Immature natural killer cell (primary cell): ENCODE data around the gene VSIG10. TPM values are rescaled to one million over a fixed set of nuclear protein-coding genes. Genes with fewer than 3 reads are reported as not detected.

ENCODE experiments used
- DNase-seq, 3 donors: peaks; one replicate each; pipeline ENCODE4 v3.0.0; 2022; ENCODE audit warnings: mixed read lengths in 1 of 3
- H3K27ac Mint-ChIP-seq, 6 donors: one replicate each; pipeline ENCODE4 v1.8.0; 2020; ENCODE audit warnings: mixed read lengths in 6 of 6, mild to moderate bottlenecking in 5 of 6, inconsistent platforms in 4 of 6, moderate library complexity in 3 of 6
- H3K27me3 Mint-ChIP-seq, 3 donors: one replicate each; pipeline ENCODE4 v1.8.0; 2020 to 2021; ENCODE audit warnings: low read depth in 3 of 3, mild to moderate bottlenecking in 3 of 3, mixed read lengths in 3 of 3, moderate library complexity in 3 of 3, inconsistent platforms in 1 of 3
- H3K36me3 Mint-ChIP-seq, 3 donors: one replicate each; pipeline ENCODE4 v1.8.0; 2020; ENCODE audit warnings: mixed read lengths in 3 of 3, inconsistent platforms in 2 of 3, mild to moderate bottlenecking in 2 of 3
- H3K4me1 Mint-ChIP-seq, 2 donors: one replicate each; pipeline ENCODE4 v1.8.0; 2020; ENCODE audit warnings: inconsistent platforms in 2 of 2, mild to moderate bottlenecking in 2 of 2, mixed read lengths in 2 of 2, moderate library complexity in 1 of 2
- H3K4me3 Mint-ChIP-seq, 5 donors: one replicate each; pipeline ENCODE4 v1.8.0; 2020; ENCODE audit warnings: mild to moderate bottlenecking in 5 of 5, mixed read lengths in 5 of 5, inconsistent platforms in 3 of 5, moderate library complexity in 3 of 5
- H3K9me3 Mint-ChIP-seq, 6 donors: one replicate each; pipeline ENCODE4 v1.8.0; 2020; ENCODE audit warnings: mild to moderate bottlenecking in 6 of 6, mixed read lengths in 6 of 6, inconsistent platforms in 4 of 6, moderate library complexity in 3 of 6
- polyA plus RNA-seq, 3 donors: library from polyadenylated mRNA; unstranded; fragments of 300-500 nt; fragmentation: Illumina TruSeq; gene quantifications; one replicate each; pipeline ENCODE4 v1.2.3, GENCODE V29; 2021

Gene VSIG10
- polyA plus RNA-seq, 3 donors from 2014 or later: 0.24 to 1.6 (median 1.0) TPM

GRCh38 chr12:118127867-118128266, 24.1 kb upstream of the VSIG10 start:
- H3K27ac Mint-ChIP-seq: no peak overlapping the region
- H3K36me3 Mint-ChIP-seq: no peaks in the 10 kb centered on the region
- H3K4me3 Mint-ChIP-seq: no peak overlapping the region
- H3K4me1 Mint-ChIP-seq: no peaks in the 10 kb centered on the region
- DNase-seq: no peak
- H3K27me3 Mint-ChIP-seq: peaks cover 0 to 1% (median 0%) of the 10 kb centered on the region in 3 donors
- H3K9me3 Mint-ChIP-seq: no peaks in the 10 kb centered on the region

- H3K9me3 Mint-ChIP-seq: no peaks in the 10 kb centered on the region
- no peaks in the 10 kb centered on the region for H3K4me1 Mint-ChIP-seq
- no peak overlapping the region for H3K27ac Mint-ChIP-seq
- peaks cover 0 to 1% (median 0%) of the 10 kb centered on the region in 3 donors for H3K27me3 Mint-ChIP-seq
- H3K36me3 Mint-ChIP-seq: no peaks in the 10 kb centered on the region
- H3K4me3 Mint-ChIP-seq: no peak overlapping the region
- no peak for DNase-seq
These were observed 22.4 kb upstream of the VSIG10 start for GRCh38 chr12:118126119-118126757.

- no peak for DNase-seq
- Mint-ChIP-seq H3K36me3 (no peaks in the 10 kb centered on the region), H3K9me3 (no peaks in the 10 kb centered on the region), H3K4me3 (no peak overlapping the region), H3K27me3 (peaks cover 0 to 1% (median 0%) of the 10 kb centered on the region in 3 donors), H3K4me1 (peaks cover 3 to 4% of the 10 kb centered on the region in 2 donors), H3K27ac (no peak overlapping the region)
These were observed 21.9 kb upstream of the VSIG10 start for GRCh38 chr12:118125743-118126118.

GRCh38 chr12:118124333-118124874, 20.6 kb upstream of the VSIG10 start:
- Mint-ChIP-seq H3K4me3 (no peak overlapping the region), H3K4me1 (peaks cover 8 to 11% of the 10 kb centered on the region in 2 donors), H3K27me3 (peaks cover 0 to 1% (median 0%) of the 10 kb centered on the region in 3 donors), H3K9me3 (no peaks in the 10 kb centered on the region), H3K27ac (no peak overlapping the region), H3K36me3 (no peaks in the 10 kb centered on the region)
- DNase-seq: no peak

- no peak overlapping the region for H3K27ac Mint-ChIP-seq
- no peak overlapping the region for H3K4me3 Mint-ChIP-seq
- H3K27me3 Mint-ChIP-seq: no peaks in the 10 kb centered on the region
- no peak for DNase-seq
- peaks cover 8 to 11% of the 10 kb centered on the region in 2 donors for H3K4me1 Mint-ChIP-seq
- H3K36me3 Mint-ChIP-seq: no peaks in the 10 kb centered on the region
- no peaks in the 10 kb centered on the region for H3K9me3 Mint-ChIP-seq
These were observed 18.5 kb upstream of the VSIG10 start for GRCh38 chr12:118122264-118122663.

- no peaks in the 10 kb centered on the region for H3K9me3 Mint-ChIP-seq
- H3K36me3 Mint-ChIP-seq: no peaks in the 10 kb centered on the region
- DNase-seq: peak; percentile 37 to 57 (median 48)
- H3K4me3 Mint-ChIP-seq: no peak overlapping the region
- H3K27ac Mint-ChIP-seq: peak overlapping the region in 4 of 6 donors; percentile 11 to 88 (median 46)
- peaks cover 8 to 11% of the 10 kb centered on the region in 2 donors for H3K4me1 Mint-ChIP-seq
- H3K27me3 Mint-ChIP-seq: no peaks in the 10 kb centered on the region
These were observed 17.0 kb upstream of the VSIG10 start for GRCh38 chr12:118120579-118121363.

- no peak overlapping the region for H3K4me3 Mint-ChIP-seq
- no peak overlapping the region for H3K27ac Mint-ChIP-seq
- no peak for DNase-seq
- no peaks in the 10 kb centered on the region for H3K9me3 Mint-ChIP-seq
- H3K4me1 Mint-ChIP-seq: peaks cover 8 to 11% of the 10 kb centered on the region in 2 donors
- H3K36me3 Mint-ChIP-seq: no peaks in the 10 kb centered on the region
- peaks cover 0 to 4% (median 0%) of the 10 kb centered on the region in 3 donors for H3K27me3 Mint-ChIP-seq
These were observed 15.7 kb upstream of the VSIG10 start for GRCh38 chr12:118119449-118119879.

GRCh38 chr12:118109088-118109487, 5.3 kb upstream of the VSIG10 start:
- Mint-ChIP-seq H3K27me3 (peaks cover 0 to 5% (median 2%) of the 10 kb centered on the region in 3 donors), H3K4me3 (no peak overlapping the region), H3K27ac (no peak overlapping the region), H3K4me1 (peaks cover 4 to 6% of the 10 kb centered on the region in 2 donors), H3K9me3 (no peaks in the 10 kb centered on the region), H3K36me3 (no peaks in the 10 kb centered on the region)
- no peak for DNase-seq

- Mint-ChIP-seq H3K9me3 (no peaks in the 10 kb centered on the region), H3K4me3 (no peak overlapping the region)
These were observed 3.9 kb upstream of the VSIG10 start for GRCh38 chr12:118107694-118108093.

GRCh38 chr12:118107011-118107410, 3.2 kb upstream of the VSIG10 start:
- H3K9me3 Mint-ChIP-seq: no peaks in the 10 kb centered on the region
- no peaks in the 10 kb centered on the region for H3K36me3 Mint-ChIP-seq
- no peak overlapping the region for H3K27ac Mint-ChIP-seq
- DNase-seq: no peak
- peaks cover 7 to 13% (median 9%) of the 10 kb centered on the region in 3 donors for H3K27me3 Mint-ChIP-seq
- peaks cover 7 to 16% of the 10 kb centered on the region in 2 donors for H3K4me1 Mint-ChIP-seq
- no peak overlapping the region for H3K4me3 Mint-ChIP-seq

More at GRCh38 chr12:118107694-118108093, 3.9 kb upstream of the VSIG10 start:
- Mint-ChIP-seq H3K4me1 (peaks cover 7 to 11% of the 10 kb centered on the region in 2 donors), H3K27me3 (peaks cover 4 to 9% (median 5%) of the 10 kb centered on the region in 3 donors), H3K36me3 (no peaks in the 10 kb centered on the region), H3K27ac (no peak overlapping the region)
- DNase-seq: no peak

GRCh38 chr12:118103201-118103600, 610 bp downstream of the VSIG10 start:
- DNase-seq: no peak

GRCh38 chr12:118102609-118103008, 1.2 kb downstream of the VSIG10 start:
- Mint-ChIP-seq H3K36me3 (no peaks in the 10 kb centered on the region), H3K4me3 (peak overlapping the region; percentile 81 to 88 (median 87)), H3K27ac (no peak overlapping the region), H3K4me1 (peaks cover 7 to 16% of the 10 kb centered on the region in 2 donors), H3K9me3 (no peaks in the 10 kb centered on the region), H3K27me3 (peaks cover 7 to 16% (median 9%) of the 10 kb centered on the region in 3 donors)
- DNase-seq: no peak

More at GRCh38 chr12:118103201-118103600, 610 bp downstream of the VSIG10 start:
- Mint-ChIP-seq H3K27ac (no peak overlapping the region), H3K4me1 (peaks cover 7 to 16% of the 10 kb centered on the region in 2 donors), H3K36me3 (no peaks in the 10 kb centered on the region), H3K9me3 (no peaks in the 10 kb centered on the region), H3K27me3 (peaks cover 7 to 16% (median 9%) of the 10 kb centered on the region in 3 donors), H3K4me3 (peak overlapping the region; percentile 81 to 88 (median 87))

- Mint-ChIP-seq H3K36me3 (no peaks in the 10 kb centered on the region), H3K4me3 (peak overlapping the region in 3 of 5 donors; percentile 10 to 87 (median 21)), H3K9me3 (no peaks in the 10 kb centered on the region)
These were observed 1.7 kb downstream of the VSIG10 start for GRCh38 chr12:118102070-118102469.

GRCh38 chr12:118101051-118101450, 2.8 kb downstream of the VSIG10 start:
- Mint-ChIP-seq H3K4me1 (peaks cover 7 to 16% of the 10 kb centered on the region in 2 donors), H3K27me3 (peaks cover 5 to 14% (median 9%) of the 10 kb centered on the region in 3 donors), H3K36me3 (no peaks in the 10 kb centered on the region), H3K27ac (no peak overlapping the region), H3K4me3 (no peak overlapping the region), H3K9me3 (no peaks in the 10 kb centered on the region)
- no peak for DNase-seq

More at GRCh38 chr12:118102070-118102469, 1.7 kb downstream of the VSIG10 start:
- Mint-ChIP-seq H3K4me1 (peaks cover 7 to 16% of the 10 kb centered on the region in 2 donors), H3K27me3 (peaks cover 7 to 16% (median 9%) of the 10 kb centered on the region in 3 donors), H3K27ac (no peak overlapping the region)
- DNase-seq: no peak
